HG03135 (cell line): ENCODE results near the gene TNFSF12.

Experiments
- ATAC-seq: cut with Tn5 transposase; IDR thresholded peaks from one replicate; pipeline ENCODE4 v1.9.1; 2021; ENCODE audit warnings: mild to moderate bottlenecking, moderate library complexity; ENCODE audit not compliant: unreplicated experiment

TNFSF12 gene

GRCh38 chr17:7548585-7549400 lies at the start of gene TNFSF12:
Gene TNFSF12 (plus strand): TSS chr17:7549058. CDS start chr17:7549154, 96 bp downstream.
- ATAC-seq: no peak

- ATAC-seq: no peak
Observed at GRCh38 chr17:7499161-7499560, 49.7 kb upstream of the TNFSF12 start.

- no peak for ATAC-seq
Observed at GRCh38 chr17:7501729-7502128, 47.1 kb upstream of the TNFSF12 start.

GRCh38 chr17:7502171-7502847 lies 46.5 kb upstream of the TNFSF12 start:
- no peak for ATAC-seq

- ATAC-seq: no peak
Observed at GRCh38 chr17:7502987-7503386, 45.9 kb upstream of the TNFSF12 start.

GRCh38 chr17:7503521-7503920 lies 45.3 kb upstream of the TNFSF12 start:
- ATAC-seq: no peak

GRCh38 chr17:7508145-7508544 lies 40.7 kb upstream of the TNFSF12 start:
- ATAC-seq: no peak

- no peak for ATAC-seq
Observed at GRCh38 chr17:7508846-7509245, 40.0 kb upstream of the TNFSF12 start.

- no peak for ATAC-seq
Observed at GRCh38 chr17:7509937-7510336, 38.9 kb upstream of the TNFSF12 start.

GRCh38 chr17:7511108-7511507 lies 37.8 kb upstream of the TNFSF12 start:
- no peak for ATAC-seq

GRCh38 chr17:7512105-7512504 lies 36.8 kb upstream of the TNFSF12 start:
- ATAC-seq: no peak

GRCh38 chr17:7512824-7513540 lies 35.9 kb upstream of the TNFSF12 start:
- no peak for ATAC-seq

- no peak for ATAC-seq
Observed at GRCh38 chr17:7513850-7514419, 34.9 kb upstream of the TNFSF12 start.

- no peak for ATAC-seq
Observed at GRCh38 chr17:7515911-7516610, 32.8 kb upstream of the TNFSF12 start.

- no peak for ATAC-seq
Observed at GRCh38 chr17:7523033-7523432, 25.8 kb upstream of the TNFSF12 start.

- no peak for ATAC-seq
Observed at GRCh38 chr17:7528842-7529241, 20.0 kb upstream of the TNFSF12 start.

- ATAC-seq: no peak
Observed at GRCh38 chr17:7530023-7530900, 18.6 kb upstream of the TNFSF12 start.

- ATAC-seq: no peak
Observed at GRCh38 chr17:7538050-7538449, 10.8 kb upstream of the TNFSF12 start.

- ATAC-seq: no peak
Observed at GRCh38 chr17:7538891-7539545, 9.8 kb upstream of the TNFSF12 start.
